WTC11 (cell line): ENCODE results near the gene LAMTOR1. TPM values are rescaled to one million over a fixed set of nuclear protein-coding genes. Genes with fewer than 3 reads are reported as not detected.

Experiments
- ATAC-seq: fragments of 200-7000 bp; cut with Tn5 transposase; 2 replicates; pipeline ENCODE4 v1.10.0; 2021; ENCODE audit warnings: mild to moderate bottlenecking, moderate library complexity
- CTCF ChIA-PET: fragments of 300-600 bp; sonication (Branson Sonifier 250); formaldehyde crosslinking; loops from one replicate; lab custom pipeline; 2021; ENCODE audit warnings: antibody characterized with exemption; lab: Charles Lee
- POLR2A ChIA-PET: fragments of 350-600 bp; sonication (Branson Sonifier 250); formaldehyde crosslinking; loops from one replicate; lab custom pipeline; 2021; ENCODE audit warnings: antibody characterized with exemption; lab: Charles Lee
- DNase-seq: peaks from one replicate; pipeline ENCODE4 v3.0.0; 2021; ENCODE audit warnings: low spot score
- H3K27ac Mint-ChIP-seq: 2 replicates; pipeline ENCODE4 v1.8.0; 2021; ENCODE audit warnings: mixed read lengths
- H3K27me3 Mint-ChIP-seq: 2 replicates; pipeline ENCODE4 v1.8.0; 2021; ENCODE audit warnings: low read depth, mild to moderate bottlenecking, moderate library complexity, mixed read lengths
- H3K36me3 Mint-ChIP-seq: 2 replicates; pipeline ENCODE4 v1.8.0; 2021; ENCODE audit warnings: mixed read lengths
- H3K4me1 Mint-ChIP-seq: 2 replicates; pipeline ENCODE4 v1.8.0; 2022; ENCODE audit warnings: mixed read lengths
- H3K4me3 Mint-ChIP-seq: 2 replicates; pipeline ENCODE4 v1.8.0; 2021; ENCODE audit warnings: mild to moderate bottlenecking, moderate library complexity, mixed read lengths
- H3K9me3 Mint-ChIP-seq: 2 replicates; pipeline ENCODE4 v1.8.0; 2021; ENCODE audit warnings: mixed read lengths
- EMX1 ChIP-seq: fragments of 250-450 bp; sonication (Bioruptor Pico); IDR thresholded peaks from 2 replicates; pipeline ENCODE4 v1.8.0; 2021; ENCODE audit warnings: mild to moderate bottlenecking
- FOXP1 ChIP-seq: sonication (generic); formaldehyde crosslinking; IDR thresholded peaks from 2 replicates; pipeline ENCODE4 v1.8.0; 2022; ENCODE audit warnings: missing genetic modification reagents, mild to moderate bottlenecking, moderate library complexity, borderline replicate concordance
- JUN ChIP-seq: sonication (generic); formaldehyde crosslinking; IDR thresholded peaks from 2 replicates; pipeline ENCODE4 v1.8.0; 2023; ENCODE audit warnings: mild to moderate bottlenecking, missing genetic modification reagents
- MYBL2 ChIP-seq: sonication (generic); formaldehyde crosslinking; IDR thresholded peaks from 2 replicates; pipeline ENCODE4 v1.8.1; 2023; ENCODE audit warnings: mild to moderate bottlenecking, moderate library complexity, missing genetic modification reagents
- NFE2L1 ChIP-seq: sonication (generic); formaldehyde crosslinking; IDR thresholded peaks from 2 replicates; pipeline ENCODE4 v1.8.1; 2023; ENCODE audit warnings: missing genetic modification reagents
- NFYB ChIP-seq: sonication (generic); formaldehyde crosslinking; conservative IDR thresholded peaks from 2 replicates; pipeline ENCODE4 v1.8.0; 2022; ENCODE audit warnings: low read depth, missing genetic modification reagents
- SMAD4 ChIP-seq: sonication (generic); formaldehyde crosslinking; IDR thresholded peaks from 2 replicates; pipeline ENCODE4 v1.8.0; 2022; ENCODE audit warnings: mild to moderate bottlenecking, missing genetic modification reagents
- TEAD1 ChIP-seq: sonication (generic); formaldehyde crosslinking; IDR thresholded peaks from 2 replicates; pipeline ENCODE4 v1.8.0; 2022; ENCODE audit warnings: mild to moderate bottlenecking, missing genetic modification reagents
- ZBTB21 ChIP-seq: sonication (generic); formaldehyde crosslinking; IDR thresholded peaks from 2 replicates; pipeline ENCODE4 v1.8.1; 2023; ENCODE audit warnings: mild to moderate bottlenecking, missing genetic modification reagents, borderline replicate concordance
- ZNF263 ChIP-seq: sonication (generic); formaldehyde crosslinking; IDR thresholded peaks from 2 replicates; pipeline ENCODE4 v1.8.1; 2022; ENCODE audit warnings: low read depth, mild to moderate bottlenecking, moderate library complexity, missing genetic modification reagents
- ZNF416 ChIP-seq: fragments of 250-450 bp; sonication (Bioruptor Pico); IDR thresholded peaks from 2 replicates; pipeline ENCODE4 v1.9.0; 2021; ENCODE audit warnings: mild to moderate bottlenecking, inconsistent platforms
- total RNA-seq: library from RNA; stranded (reverse); gene quantifications from 3 replicates; pipeline ENCODE4 v1.2.3, GENCODE V29; 2021
- TF ChIP-seq, protein P1 (sequence below): sonication (generic); formaldehyde crosslinking; IDR thresholded peaks from 2 replicates; pipeline ENCODE4 v1.8.1; 2022; ENCODE audit warnings: low read depth, missing genetic modification reagents, borderline replicate concordance
- TF ChIP-seq, protein P2 (sequence below): sonication (generic); formaldehyde crosslinking; conservative IDR thresholded peaks from 2 replicates; pipeline ENCODE4 v1.8.1; 2023; ENCODE audit warnings: mild to moderate bottlenecking, low read depth, missing genetic modification reagents, moderate library complexity
- TF ChIP-seq, protein P3 (sequence below): sonication (generic); formaldehyde crosslinking; IDR thresholded peaks from 2 replicates; pipeline ENCODE4 v1.8.0; 2022; ENCODE audit warnings: mild to moderate bottlenecking, missing genetic modification reagents
- TF ChIP-seq, protein P4 (sequence below): fragments of 250-450 bp; sonication (Bioruptor Pico); conservative IDR thresholded peaks from 2 replicates; pipeline ENCODE4 v1.9.0; 2021; ENCODE audit warnings: mild to moderate bottlenecking
- TF ChIP-seq, protein P5 (sequence below): sonication (generic); formaldehyde crosslinking; IDR thresholded peaks from 2 replicates; pipeline ENCODE4 v1.8.1; 2023; ENCODE audit warnings: mild to moderate bottlenecking, moderate library complexity, missing genetic modification reagents
- TF ChIP-seq, protein P6 (sequence below): fragments of 250-450 bp; sonication (Bioruptor Pico); IDR thresholded peaks from 2 replicates; pipeline ENCODE4 v1.8.0; 2021; ENCODE audit warnings: mild to moderate bottlenecking

The LAMTOR1 gene
- total RNA-seq, 1 experiment from 2014 or later = 79.4 TPM

DNA sequence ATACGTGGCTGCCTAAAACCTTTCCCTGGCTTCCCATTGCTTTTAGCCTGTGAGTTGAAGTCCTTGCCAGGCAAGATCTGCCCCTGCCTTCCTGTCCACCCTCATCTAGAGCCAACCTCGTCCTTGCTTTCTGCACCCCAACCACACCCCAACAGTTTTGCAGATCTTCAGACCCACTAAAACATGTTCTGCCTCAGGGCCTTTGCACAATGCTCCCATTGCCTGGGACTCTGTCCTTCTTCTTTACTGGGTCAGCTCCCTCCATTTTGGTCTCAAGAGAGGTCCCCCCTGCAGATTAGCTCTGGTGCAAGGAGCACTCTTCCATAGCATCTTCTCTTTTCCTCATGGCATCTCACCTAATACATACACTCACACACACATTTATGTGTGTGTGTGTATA is 17.8 kb upstream of the LAMTOR1 start (continued):
- TF ChIP-seq, protein P1, sequence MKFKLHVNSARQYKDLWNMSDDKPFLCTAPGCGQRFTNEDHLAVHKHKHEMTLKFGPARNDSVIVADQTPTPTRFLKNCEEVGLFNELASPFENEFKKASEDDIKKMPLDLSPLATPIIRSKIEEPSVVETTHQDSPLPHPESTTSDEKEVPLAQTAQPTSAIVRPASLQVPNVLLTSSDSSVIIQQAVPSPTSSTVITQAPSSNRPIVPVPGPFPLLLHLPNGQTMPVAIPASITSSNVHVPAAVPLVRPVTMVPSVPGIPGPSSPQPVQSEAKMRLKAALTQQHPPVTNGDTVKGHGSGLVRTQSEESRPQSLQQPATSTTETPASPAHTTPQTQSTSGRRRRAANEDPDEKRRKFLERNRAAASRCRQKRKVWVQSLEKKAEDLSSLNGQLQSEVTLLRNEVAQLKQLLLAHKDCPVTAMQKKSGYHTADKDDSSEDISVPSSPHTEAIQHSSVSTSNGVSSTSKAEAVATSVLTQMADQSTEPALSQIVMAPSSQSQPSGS = no peak
- TF ChIP-seq, protein P2, sequence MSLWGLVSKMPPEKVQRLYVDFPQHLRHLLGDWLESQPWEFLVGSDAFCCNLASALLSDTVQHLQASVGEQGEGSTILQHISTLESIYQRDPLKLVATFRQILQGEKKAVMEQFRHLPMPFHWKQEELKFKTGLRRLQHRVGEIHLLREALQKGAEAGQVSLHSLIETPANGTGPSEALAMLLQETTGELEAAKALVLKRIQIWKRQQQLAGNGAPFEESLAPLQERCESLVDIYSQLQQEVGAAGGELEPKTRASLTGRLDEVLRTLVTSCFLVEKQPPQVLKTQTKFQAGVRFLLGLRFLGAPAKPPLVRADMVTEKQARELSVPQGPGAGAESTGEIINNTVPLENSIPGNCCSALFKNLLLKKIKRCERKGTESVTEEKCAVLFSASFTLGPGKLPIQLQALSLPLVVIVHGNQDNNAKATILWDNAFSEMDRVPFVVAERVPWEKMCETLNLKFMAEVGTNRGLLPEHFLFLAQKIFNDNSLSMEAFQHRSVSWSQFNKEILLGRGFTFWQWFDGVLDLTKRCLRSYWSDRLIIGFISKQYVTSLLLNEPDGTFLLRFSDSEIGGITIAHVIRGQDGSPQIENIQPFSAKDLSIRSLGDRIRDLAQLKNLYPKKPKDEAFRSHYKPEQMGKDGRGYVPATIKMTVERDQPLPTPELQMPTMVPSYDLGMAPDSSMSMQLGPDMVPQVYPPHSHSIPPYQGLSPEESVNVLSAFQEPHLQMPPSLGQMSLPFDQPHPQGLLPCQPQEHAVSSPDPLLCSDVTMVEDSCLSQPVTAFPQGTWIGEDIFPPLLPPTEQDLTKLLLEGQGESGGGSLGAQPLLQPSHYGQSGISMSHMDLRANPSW (CRISPR knock-in tag) = no peak

DNA sequence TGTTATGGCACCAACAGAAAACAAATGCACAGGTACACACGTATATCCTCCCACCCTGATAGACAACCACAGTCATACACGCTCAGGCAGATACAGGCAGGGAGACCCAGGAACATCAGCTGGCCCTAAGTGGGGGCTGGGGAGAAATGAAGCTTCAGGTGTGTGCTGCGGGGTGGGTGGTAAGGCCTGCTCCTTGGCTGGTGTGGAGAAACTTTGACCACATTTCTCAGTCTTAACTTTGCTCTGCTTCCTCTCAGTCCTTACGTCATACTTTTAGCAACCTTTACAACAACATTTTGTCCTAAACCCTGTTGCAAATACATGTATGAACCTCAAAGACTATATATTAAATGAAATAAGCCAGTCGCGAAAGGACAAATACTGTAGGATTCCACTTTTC is 16.1 kb upstream of the LAMTOR1 start:
- Mint-ChIP-seq H3K4me3 (no peak overlapping the region), H3K4me1 (no peaks in the 10 kb centered on the region), H3K36me3 (no peaks in the 10 kb centered on the region), H3K9me3 (peaks cover 13% of the 10 kb centered on the region), H3K27me3 (peaks cover 74% of the 10 kb centered on the region), H3K27ac (no peak overlapping the region)
- ChIA-PET POLR2A (no interaction called here), CTCF (interaction anchor here (1.1 kb wide), 1 partner anchor 63 kb away, joined by 3 read pairs; no protein-coding TSS in a partner anchor)
- TF ChIP-seq NFE2L1 (CRISPR knock-in tag) (no peak), SMAD4 (no peak), FOXP1 (CRISPR knock-in tag) (no peak), NFYB (CRISPR knock-in tag) (no peak)
- TF ChIP-seq, protein P3, sequence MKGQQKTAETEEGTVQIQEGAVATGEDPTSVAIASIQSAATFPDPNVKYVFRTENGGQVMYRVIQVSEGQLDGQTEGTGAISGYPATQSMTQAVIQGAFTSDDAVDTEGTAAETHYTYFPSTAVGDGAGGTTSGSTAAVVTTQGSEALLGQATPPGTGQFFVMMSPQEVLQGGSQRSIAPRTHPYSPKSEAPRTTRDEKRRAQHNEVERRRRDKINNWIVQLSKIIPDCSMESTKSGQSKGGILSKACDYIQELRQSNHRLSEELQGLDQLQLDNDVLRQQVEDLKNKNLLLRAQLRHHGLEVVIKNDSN (CRISPR knock-in tag) = no peak
- TF ChIP-seq, protein P4, sequence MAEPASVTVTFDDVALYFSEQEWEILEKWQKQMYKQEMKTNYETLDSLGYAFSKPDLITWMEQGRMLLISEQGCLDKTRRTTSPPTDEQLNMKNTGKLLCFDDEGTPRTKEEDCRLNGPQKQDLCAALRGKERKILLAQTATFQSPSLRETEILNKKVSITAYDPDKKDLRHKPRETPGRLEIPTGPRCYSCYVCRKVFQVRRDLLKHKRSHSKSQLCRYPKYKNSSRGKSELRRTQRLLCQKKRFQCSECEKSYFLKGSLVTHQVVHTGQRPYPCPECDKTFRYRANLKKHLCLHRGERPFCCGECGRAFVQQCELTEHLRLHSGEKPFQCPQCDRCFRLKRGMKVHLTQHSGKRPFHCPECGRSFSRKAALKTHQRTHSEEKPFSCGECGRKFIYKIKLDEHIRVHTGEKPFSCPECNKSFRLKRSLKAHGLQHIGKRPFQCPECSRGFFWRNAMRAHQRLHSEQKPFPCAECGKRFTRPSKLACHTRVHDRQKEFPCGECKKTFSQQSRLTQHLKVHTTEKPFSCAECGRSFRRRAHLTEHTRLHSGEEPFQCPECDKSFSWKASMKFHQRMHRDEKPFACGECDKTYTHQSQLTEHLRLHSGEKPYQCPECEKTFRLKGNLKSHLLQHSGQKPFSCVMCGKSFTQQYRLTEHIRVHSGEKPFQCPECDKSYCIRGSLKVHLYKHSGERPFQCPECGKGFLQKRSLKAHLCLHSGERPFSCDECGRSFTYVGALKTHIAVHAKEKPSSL (CRISPR knock-in tag) = no peak
- TF ChIP-seq, protein P5, sequence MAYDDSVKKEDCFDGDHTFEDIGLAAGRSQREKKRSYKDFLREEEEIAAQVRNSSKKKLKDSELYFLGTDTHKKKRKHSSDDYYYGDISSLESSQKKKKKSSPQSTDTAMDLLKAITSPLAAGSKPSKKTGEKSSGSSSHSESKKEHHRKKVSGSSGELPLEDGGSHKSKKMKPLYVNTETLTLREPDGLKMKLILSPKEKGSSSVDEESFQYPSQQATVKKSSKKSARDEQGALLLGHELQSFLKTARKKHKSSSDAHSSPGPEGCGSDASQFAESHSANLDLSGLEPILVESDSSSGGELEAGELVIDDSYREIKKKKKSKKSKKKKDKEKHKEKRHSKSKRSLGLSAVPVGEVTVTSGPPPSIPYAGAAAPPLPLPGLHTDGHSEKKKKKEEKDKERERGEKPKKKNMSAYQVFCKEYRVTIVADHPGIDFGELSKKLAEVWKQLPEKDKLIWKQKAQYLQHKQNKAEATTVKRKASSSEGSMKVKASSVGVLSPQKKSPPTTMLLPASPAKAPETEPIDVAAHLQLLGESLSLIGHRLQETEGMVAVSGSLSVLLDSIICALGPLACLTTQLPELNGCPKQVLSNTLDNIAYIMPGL (CRISPR knock-in tag) = no peak
- ATAC-seq (no peak), DNase-seq (no peak)

DNA sequence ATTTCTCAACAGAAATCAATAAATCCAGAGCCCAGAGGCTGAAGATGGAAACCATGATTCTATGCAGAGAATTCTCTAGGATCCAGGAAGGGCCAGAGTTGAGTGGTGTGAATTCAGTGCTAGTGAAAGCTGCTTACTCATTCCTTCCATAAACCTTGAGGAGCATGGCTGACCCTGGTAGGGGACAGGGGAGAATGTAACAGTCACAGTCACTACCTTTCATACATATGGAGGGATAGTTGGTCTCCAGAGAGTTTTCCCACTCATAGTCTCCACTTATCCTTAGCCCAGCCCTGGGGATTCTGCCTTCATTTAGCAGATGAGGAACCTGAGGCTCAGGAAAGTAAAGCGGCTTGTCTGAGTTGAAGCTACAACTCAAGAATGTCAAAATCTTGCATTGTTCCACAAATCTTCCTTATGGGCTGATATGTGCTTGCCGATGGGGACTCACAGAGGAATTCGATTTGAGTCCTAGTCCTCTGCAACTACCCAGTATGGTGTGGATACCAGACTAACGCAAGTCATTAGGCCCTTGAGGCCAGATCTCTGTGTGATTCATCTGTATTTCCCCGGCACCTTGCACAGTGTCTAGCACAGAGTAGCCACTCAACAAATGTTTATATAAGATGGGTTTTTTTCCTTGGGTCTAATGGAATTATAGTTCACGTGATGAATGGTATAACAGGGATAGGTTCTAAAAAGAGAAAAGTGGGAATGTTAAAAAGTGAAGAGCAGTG is 13.1 kb upstream of the LAMTOR1 start:
- DNase-seq (no peak), ATAC-seq (no peak)
- Mint-ChIP-seq H3K36me3 (no peaks in the 10 kb centered on the region), H3K27ac (no peak overlapping the region), H3K4me3 (no peak overlapping the region), H3K4me1 (peaks cover 14% of the 10 kb centered on the region), H3K27me3 (peaks cover 65% of the 10 kb centered on the region), H3K9me3 (peaks cover 12% of the 10 kb centered on the region)
- ChIA-PET POLR2A (no interaction called here), CTCF (no interaction called here)
- TF ChIP-seq, protein P1 = no peak
- TF ChIP-seq JUN (CRISPR knock-in tag) = no peak
- TF ChIP-seq, protein P2 (CRISPR knock-in tag) = no peak
- no peak for TF ChIP-seq TEAD1 (CRISPR knock-in tag)
- no peak for TF ChIP-seq ZNF416 (CRISPR knock-in tag)
- no peak for TF ChIP-seq ZNF263
- TF ChIP-seq, protein P6, sequence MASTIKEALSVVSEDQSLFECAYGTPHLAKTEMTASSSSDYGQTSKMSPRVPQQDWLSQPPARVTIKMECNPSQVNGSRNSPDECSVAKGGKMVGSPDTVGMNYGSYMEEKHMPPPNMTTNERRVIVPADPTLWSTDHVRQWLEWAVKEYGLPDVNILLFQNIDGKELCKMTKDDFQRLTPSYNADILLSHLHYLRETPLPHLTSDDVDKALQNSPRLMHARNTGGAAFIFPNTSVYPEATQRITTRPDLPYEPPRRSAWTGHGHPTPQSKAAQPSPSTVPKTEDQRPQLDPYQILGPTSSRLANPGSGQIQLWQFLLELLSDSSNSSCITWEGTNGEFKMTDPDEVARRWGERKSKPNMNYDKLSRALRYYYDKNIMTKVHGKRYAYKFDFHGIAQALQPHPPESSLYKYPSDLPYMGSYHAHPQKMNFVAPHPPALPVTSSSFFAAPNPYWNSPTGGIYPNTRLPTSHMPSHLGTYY (CRISPR knock-in tag) = no peak
- TF ChIP-seq MYBL2 = no peak
- TF ChIP-seq EMX1 = no peak
- no peak for TF ChIP-seq ZBTB21
